NCI-H345 treated with DMSO at 0.1 percent for 48 hours (cell line): ENCODE data around the gene PKM.
"Not testable (repeated sequence)": the region's sequence is repeated elsewhere in the genome, so short reads cannot be mapped to it uniquely, and the experiment has no call there.

Experiments used
- DNase-seq: peaks from one replicate; lab custom pipeline; 2025; ENCODE audit not compliant: unreplicated experiment; lab: John Stamatoyannopoulos, UW

The PKM gene

GRCh38 chr15:72179950-72180581, 50.9 kb downstream of the PKM start:
- no peak for DNase-seq

GRCh38 chr15:72178976-72179585, 51.9 kb downstream of the PKM start:
- DNase-seq = no peak

- no peak for DNase-seq
These were observed 54.2 kb downstream of the PKM start for GRCh38 chr15:72176743-72177142.

GRCh38 chr15:72176159-72176558, 54.8 kb downstream of the PKM start:
- no peak for DNase-seq

GRCh38 chr15:72175186-72176044, 55.6 kb downstream of the PKM start:
- no peak for DNase-seq

GRCh38 chr15:72174551-72175165, 56.3 kb downstream of the PKM start:
- DNase-seq = no peak

GRCh38 chr15:72173864-72174550, 57.0 kb downstream of the PKM start:
- DNase-seq = no peak

- DNase-seq = no peak
These were observed 57.6 kb downstream of the PKM start for GRCh38 chr15:72173401-72173800.

GRCh38 chr15:72172796-72173195, 58.2 kb downstream of the PKM start:
- no peak for DNase-seq

- not testable (repeated sequence) for DNase-seq
These were observed 59.0 kb downstream of the PKM start for GRCh38 chr15:72171978-72172377.

- DNase-seq = no peak
These were observed 60.3 kb downstream of the PKM start for GRCh38 chr15:72170691-72171090.

GRCh38 chr15:72169921-72170611, 60.9 kb downstream of the PKM start:
- no peak for DNase-seq

GRCh38 chr15:72169236-72169920, 61.6 kb downstream of the PKM start:
- DNase-seq = no peak

GRCh38 chr15:72168808-72169190, 62.2 kb downstream of the PKM start:
- no peak for DNase-seq

- DNase-seq = no peak
These were observed 62.7 kb downstream of the PKM start for GRCh38 chr15:72168131-72168807.

GRCh38 chr15:72167445-72167844, 63.5 kb downstream of the PKM start:
- no peak for DNase-seq

GRCh38 chr15:72166716-72167417, 64.1 kb downstream of the PKM start:
- no peak for DNase-seq

GRCh38 chr15:72163719-72164118, 67.3 kb downstream of the PKM start:
- no peak for DNase-seq

GRCh38 chr15:72162569-72162968, 68.4 kb downstream of the PKM start:
- no peak for DNase-seq
